Nephron (organoid): ENCODE results near the gene LGI4.
A peak's percentile ranks its signal among the peaks of the same experiment; 100 is the strongest.

Source experiments
- H3K27ac Mint-ChIP-seq, 3 experiments: 2 replicates each; pipeline ENCODE4 v1.8.0; 2020; ENCODE audit warnings: mixed read lengths in 3 of 3, mild to moderate bottlenecking in 2 of 3, moderate library complexity in 1 of 3
- H3K27me3 Mint-ChIP-seq: 2 replicates; pipeline ENCODE4 v1.8.0; 2021; ENCODE audit warnings: low read depth, mild to moderate bottlenecking, moderate library complexity, mixed read lengths
- H3K36me3 Mint-ChIP-seq: 2 replicates; pipeline ENCODE4 v1.8.0; 2020; ENCODE audit warnings: low read depth, mixed read lengths
- H3K4me1 Mint-ChIP-seq: 2 replicates; pipeline ENCODE4 v1.8.0; 2020; ENCODE audit warnings: mixed read lengths
- H3K4me3 Mint-ChIP-seq, 3 experiments: 2 replicates each; pipeline ENCODE4 v1.8.0; 2020; ENCODE audit warnings: mild to moderate bottlenecking in 3 of 3, mixed read lengths in 3 of 3, moderate library complexity in 2 of 3
- H3K9me3 Mint-ChIP-seq: 2 replicates; pipeline ENCODE4 v1.8.0; 2020; ENCODE audit warnings: mixed read lengths
- CTCF ChIP-seq, 3 experiments: fragments of 200-600 bp; sonication (generic); IDR thresholded peaks; one replicate each; pipeline ENCODE4 v1.5.0; 2021; ENCODE audit warnings: antibody characterized with exemption in 3 of 3; ENCODE audit not compliant: unreplicated experiment in 3 of 3

LGI4 gene

GRCh38 chr19:35116072-35116801, 18.6 kb downstream of the LGI4 start:
- H3K9me3 Mint-ChIP-seq = no peaks in the 10 kb centered on the region
- peak overlapping the region in 1 of 3 experiments; percentile 16 for H3K27ac Mint-ChIP-seq
- H3K27me3 Mint-ChIP-seq = peaks cover 12% of the 10 kb centered on the region
- peaks cover 14% of the 10 kb centered on the region for H3K4me1 Mint-ChIP-seq
- no peak for TF ChIP-seq CTCF (IDR thresholded peaks at IDR 0.05; ENCODE audit: unreplicated experiment in 3 of 3)
- H3K36me3 Mint-ChIP-seq = no peaks in the 10 kb centered on the region
- H3K4me3 Mint-ChIP-seq = no peak overlapping the region

GRCh38 chr19:35115177-35115951, 19.5 kb downstream of the LGI4 start, which contains the start of gene FXYD3:
Gene FXYD3, plus strand, starts transcription at chr19:35115823. Its CDS starts 3,554 bp downstream, at chr19:35119377.
- H3K9me3 Mint-ChIP-seq = no peaks in the 10 kb centered on the region
- peak within 1 kb of the TSS; percentile 16 to 85 (median 42) for H3K27ac Mint-ChIP-seq
- H3K4me1 Mint-ChIP-seq = peaks cover 13% of the 10 kb centered on the region
- H3K27me3 Mint-ChIP-seq = peaks cover 12% of the 10 kb centered on the region
- no peak for TF ChIP-seq CTCF (IDR thresholded peaks at IDR 0.05; ENCODE audit: unreplicated experiment in 3 of 3)
- H3K4me3 Mint-ChIP-seq = peak within 1 kb of the TSS; percentile 63 to 67 (median 65)
- H3K36me3 Mint-ChIP-seq = no peaks in the 10 kb centered on the region

GRCh38 chr19:35114353-35115176, 20.3 kb downstream of the LGI4 start:
- peak; percentile 96 to 98 (median 97) for TF ChIP-seq CTCF (IDR thresholded peaks at IDR 0.05; ENCODE audit: unreplicated experiment in 3 of 3)

GRCh38 chr19:35112995-35113688, 21.7 kb downstream of the LGI4 start:
- Mint-ChIP-seq H3K27me3 (peaks cover 12% of the 10 kb centered on the region), H3K36me3 (no peaks in the 10 kb centered on the region), H3K27ac (no peak overlapping the region), H3K4me1 (peaks cover 13% of the 10 kb centered on the region), H3K9me3 (no peaks in the 10 kb centered on the region), H3K4me3 (no peak overlapping the region)
- no peak for TF ChIP-seq CTCF (IDR thresholded peaks at IDR 0.05; ENCODE audit: unreplicated experiment in 3 of 3)

More at GRCh38 chr19:35114353-35115176, 20.3 kb downstream of the LGI4 start:
- Mint-ChIP-seq H3K36me3 (no peaks in the 10 kb centered on the region), H3K9me3 (no peaks in the 10 kb centered on the region), H3K4me3 (peak overlapping the region; percentile 63 to 67 (median 65)), H3K27ac (peak overlapping the region in 2 of 3 experiments; percentile 42 to 85), H3K27me3 (peaks cover 12% of the 10 kb centered on the region), H3K4me1 (peaks cover 13% of the 10 kb centered on the region)

GRCh38 chr19:35110974-35111373, 23.9 kb downstream of the LGI4 start:
- H3K27me3 Mint-ChIP-seq = peaks cover 18% of the 10 kb centered on the region
- no peak for TF ChIP-seq CTCF (IDR thresholded peaks at IDR 0.05; ENCODE audit: unreplicated experiment in 3 of 3)
- no peaks in the 10 kb centered on the region for H3K9me3 Mint-ChIP-seq
- no peak overlapping the region for H3K27ac Mint-ChIP-seq
- peaks cover 13% of the 10 kb centered on the region for H3K4me1 Mint-ChIP-seq
- H3K36me3 Mint-ChIP-seq = no peaks in the 10 kb centered on the region
- no peak overlapping the region for H3K4me3 Mint-ChIP-seq
